Left colon (tissue), 2 donors: ENCODE data around the gene PLCB2. TPM values are rescaled to one million over a fixed set of nuclear protein-coding genes. Genes with fewer than 3 reads are reported as not detected.

ENCODE experiments used
- ATAC-seq: fragments of 200-7000 bp; cut with Tn5 transposase; one replicate; pipeline ENCODE4 v1.9.1; 2020; ENCODE audit warnings: mild to moderate bottlenecking, moderate library complexity
- DNase-seq, 2 donors: peaks; one replicate each; pipeline ENCODE4 v3.0.0-alpha.2; 2020
- intact Hi-C, 2 donors: fragments of 100-400 bp; cut with DNase I in 1 of 2; cut with micrococcal nuclease in 1 of 2; formaldehyde crosslinking; loops; one replicate each; pipeline versions ENCODE4 v1.11.2 to v1.14.0; 2022; cut with DNase I, micrococcal nuclease
- total RNA-seq, 2 donors: library from RNA; stranded (reverse); fragmentation: NEBNext Ultra II Directional; extraction: Animal tissue kit (Norgen Biotek cat#: 25700); gene quantifications; one replicate each; pipeline ENCODE4 v1.2.1, GENCODE V29; 2021
- donor health status: DM: no; HTN: no; CAD: no.
- donor health status: DM: yes; HTN: yes; CAD: no.

The PLCB2 gene
- total RNA-seq, 2 donors from 2014 or later: 6.0 to 11.2 TPM

DNA sequence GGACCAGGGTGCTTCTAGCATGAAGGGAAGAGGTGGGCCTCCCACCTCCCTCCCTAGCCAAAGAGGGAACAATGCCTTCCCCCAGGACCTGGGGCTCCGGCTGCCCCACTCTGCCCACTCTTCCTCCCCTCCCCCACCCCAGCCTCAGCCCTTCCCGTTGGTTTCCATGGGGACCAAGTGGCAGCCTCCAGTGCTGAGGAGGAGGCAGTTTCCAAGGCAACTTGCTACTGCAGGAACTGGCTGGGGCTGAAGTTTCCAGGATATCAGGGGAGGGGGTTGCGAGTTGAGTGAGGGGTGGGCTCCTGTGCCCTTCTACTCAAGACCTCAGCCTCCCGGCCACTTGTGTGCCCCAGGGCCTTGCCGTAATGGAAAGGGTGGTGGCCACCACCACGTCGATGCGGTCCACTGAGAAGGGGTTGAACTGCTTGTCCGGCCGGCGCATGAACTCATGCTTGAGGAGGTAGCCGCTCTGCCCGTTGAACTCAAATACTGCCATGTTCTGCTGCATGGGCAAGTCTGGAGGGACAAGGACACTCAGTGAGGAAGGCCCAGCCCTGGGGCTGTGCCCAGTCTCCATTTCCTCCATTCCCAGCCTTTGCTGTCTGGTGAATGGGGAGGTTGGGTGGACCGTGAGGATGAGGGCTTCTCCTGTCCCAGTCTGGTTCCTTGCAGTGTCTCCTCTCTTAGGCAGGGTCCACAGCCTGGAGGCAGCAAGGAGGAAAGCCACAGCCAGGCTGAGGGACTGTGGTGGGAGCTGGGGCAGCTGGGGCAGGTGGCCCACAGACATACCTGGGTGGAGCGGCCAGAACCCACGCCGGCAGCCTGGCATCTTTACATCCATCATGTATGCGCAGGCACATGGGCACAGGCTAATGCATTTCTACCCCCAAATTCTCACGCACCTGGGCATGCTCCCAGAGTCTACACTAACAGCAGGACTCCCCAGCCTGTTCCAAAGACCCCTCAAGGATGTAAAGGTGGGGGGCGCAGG lies 13.5 kb downstream of the PLCB2 start:
- intact Hi-C loops: no loop called here
- ATAC-seq: no peak
- DNase-seq: no peak

DNA sequence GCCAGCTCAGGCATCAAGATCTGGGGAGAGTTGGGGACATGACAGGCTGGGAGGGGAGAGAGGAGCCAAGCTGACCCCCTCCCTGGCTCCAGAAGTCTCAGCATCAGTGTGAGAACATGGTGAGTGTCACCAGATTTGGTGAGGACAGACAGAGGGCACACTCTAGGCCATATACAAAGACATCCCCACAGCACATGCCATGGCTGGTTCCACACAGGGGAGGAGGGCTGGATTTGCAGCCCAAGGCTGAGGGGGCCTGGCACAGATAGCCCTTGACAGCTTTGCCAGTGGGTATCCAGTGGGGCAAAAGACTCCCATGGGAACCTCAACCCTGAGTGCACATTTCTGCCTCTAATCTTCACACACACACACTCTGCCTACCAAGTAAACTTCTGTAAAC lies 14.7 kb downstream of the PLCB2 start:
- DNase-seq: no peak

DNA sequence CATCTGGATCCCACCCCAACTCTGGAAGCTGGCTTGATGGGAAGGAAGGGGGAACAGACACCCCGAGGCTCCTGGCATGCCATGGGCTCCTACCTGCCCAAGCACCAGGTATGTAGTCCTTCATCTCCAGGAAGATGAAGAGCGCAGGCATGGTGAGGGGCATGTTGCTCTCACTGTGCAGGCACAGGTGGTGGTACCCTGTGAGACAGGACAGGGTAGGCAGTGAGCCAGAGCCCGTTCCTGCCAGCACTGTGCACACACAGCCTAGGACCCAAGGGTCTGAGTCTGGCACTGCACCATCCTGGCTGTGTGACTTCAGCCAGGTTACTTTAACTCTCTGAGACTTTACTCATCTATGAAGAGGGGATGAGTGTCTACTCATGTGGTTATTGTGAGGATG lies 15.5 kb downstream of the PLCB2 start:
- intact Hi-C loops: no loop called here
- DNase-seq (no peak), ATAC-seq (no peak)

More for the DNA sequence above, 14.7 kb downstream of the PLCB2 start:
- intact Hi-C loops: no loop called here
- no peak for ATAC-seq

DNA sequence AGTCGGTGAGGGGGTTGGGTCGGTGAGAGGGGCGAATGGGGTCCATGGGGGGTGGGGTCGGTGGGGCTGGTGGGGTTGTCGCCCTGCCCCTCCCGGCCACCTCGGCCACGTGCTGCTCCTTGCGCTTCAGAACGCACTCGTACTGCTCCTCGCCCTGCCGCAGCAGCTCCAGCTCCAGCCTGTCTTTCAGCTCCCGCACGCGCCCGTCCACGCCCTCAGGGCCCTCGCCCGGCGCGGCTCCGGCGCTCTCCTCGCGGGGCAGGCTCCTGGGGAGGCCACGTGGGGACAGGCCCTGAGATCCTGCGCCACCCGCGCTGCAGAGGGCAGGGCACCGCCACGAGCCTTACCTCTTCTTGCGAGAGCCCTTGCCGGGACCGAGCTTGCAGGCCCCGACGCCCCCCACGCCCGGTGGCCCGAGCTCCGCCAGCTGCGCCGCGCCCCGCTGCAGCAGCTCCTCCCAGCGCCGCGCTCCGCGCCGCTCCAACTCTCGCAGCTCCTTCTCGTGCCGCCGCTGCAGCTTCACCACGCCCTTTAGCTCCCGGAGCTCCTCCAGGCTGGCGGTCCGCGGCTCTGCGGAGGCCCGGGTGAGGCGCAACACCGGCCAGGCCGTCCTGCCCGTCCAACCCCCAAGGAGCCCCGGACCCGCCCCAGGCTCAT lies 16.7 kb downstream of the PLCB2 start:
- DNase-seq: peak; percentile 62 to 75

DNA sequence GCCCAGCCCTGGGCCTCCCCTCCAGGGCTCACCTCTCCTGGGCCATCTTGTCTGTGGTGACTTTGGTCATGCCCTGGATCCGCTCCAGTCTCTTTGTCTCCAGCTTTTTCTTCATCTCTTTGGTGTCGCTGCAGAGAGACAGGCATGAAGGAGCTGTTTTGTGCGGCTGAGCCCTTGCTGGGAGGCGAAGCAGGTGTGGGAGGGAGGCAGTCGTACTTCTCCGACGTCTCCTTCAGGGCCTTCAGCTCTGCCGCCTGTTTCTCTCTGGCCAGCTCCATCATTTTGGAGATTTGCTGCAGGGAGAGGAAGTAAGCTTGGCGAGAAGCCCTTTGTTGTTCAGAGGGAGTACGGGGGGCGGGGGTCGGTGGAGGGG lies 17.2 kb downstream of the PLCB2 start:
- intact Hi-C loops: no loop called here
- ATAC-seq: no peak

More for the DNA sequence above, 16.7 kb downstream of the PLCB2 start:
- intact Hi-C loops: no loop called here
- ATAC-seq: peak; percentile 79

DNA sequence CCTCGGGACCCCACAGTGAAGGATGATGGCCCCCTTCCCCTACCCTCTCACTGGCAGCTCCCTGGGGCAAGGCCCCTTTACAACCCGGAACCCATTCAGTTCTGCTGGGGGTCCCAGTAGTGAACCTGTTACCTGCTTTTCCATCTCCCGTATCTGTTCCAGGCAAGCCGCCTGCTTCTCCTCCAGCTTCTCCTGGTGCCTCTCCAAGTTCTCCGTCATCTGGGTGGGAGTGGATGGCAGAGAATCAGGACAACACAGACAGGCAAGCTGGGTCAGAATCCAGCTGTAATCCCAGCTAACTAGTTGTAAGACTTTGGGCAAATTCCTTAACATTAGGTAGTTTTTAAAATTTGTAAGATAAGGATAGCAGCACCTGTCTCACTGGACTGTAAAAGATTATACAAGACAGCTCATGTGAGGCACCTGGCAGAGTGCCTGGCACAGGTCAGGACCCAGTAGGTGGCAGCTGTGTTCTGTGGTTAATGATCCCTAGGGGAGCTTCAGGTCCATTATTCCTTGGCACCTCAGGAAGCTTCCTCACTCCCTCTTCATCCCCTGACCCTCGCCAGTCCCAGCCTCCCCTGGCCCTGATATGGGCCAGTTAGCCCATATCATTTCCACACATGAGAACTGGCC lies 18.5 kb downstream of the PLCB2 start:
- peak; percentile 79 for ATAC-seq
- DNase-seq: peak; percentile 80 to 87
- intact Hi-C loops: loop anchor here in 1 of 2 donors (10.0 kb wide), 1 partner anchor 136 kb away; no protein-coding TSS in a partner anchor

More for the DNA sequence above, 17.2 kb downstream of the PLCB2 start:
- no peak for DNase-seq

DNA sequence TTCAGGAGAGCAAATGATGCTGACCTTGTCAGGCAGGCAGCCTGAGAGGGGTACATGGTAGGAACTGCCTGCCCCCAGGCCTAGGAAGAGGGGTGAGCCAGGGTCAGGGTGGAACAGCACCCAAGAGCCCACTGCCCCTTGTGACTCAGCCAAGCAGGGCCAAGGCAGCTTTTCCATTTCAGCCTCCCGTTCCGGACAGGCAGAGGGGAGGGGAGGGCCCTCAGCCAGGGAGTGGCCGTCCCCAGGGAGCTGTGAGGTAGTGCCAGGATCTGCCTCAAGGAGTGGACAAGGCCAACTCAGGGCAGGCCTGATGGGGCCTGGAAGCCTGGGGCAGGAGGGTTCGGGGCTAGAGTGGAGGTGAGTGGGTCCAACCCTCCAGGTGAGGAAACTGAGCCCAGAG lies 19.8 kb downstream of the PLCB2 start:
- no peak for DNase-seq
- peak; percentile 20 for ATAC-seq
- intact Hi-C loops: loop anchor here in 1 of 2 donors (10.0 kb wide), 1 partner anchor 137 kb away; no protein-coding TSS in a partner anchor

DNA sequence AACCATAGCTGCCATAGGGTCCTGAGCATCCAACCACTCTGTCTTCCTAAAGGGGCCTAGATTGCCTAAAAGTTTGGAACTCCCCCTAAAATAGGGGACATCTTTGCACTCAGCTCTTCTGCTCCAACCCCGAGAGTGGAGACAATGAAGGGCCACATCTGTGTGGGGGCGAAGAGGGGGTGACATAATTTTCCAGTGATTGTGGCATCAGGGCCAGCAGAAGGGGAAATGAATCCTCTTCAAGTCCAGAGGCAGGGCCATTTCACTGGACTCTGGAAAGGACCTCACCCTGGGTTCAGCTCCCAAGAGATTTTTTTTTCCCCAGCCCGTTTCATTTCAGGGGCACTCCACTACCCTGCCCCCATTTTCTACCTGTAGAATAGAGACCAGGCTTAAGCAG lies 20.2 kb downstream of the PLCB2 start:
- ATAC-seq (no peak), DNase-seq (no peak)

DNA sequence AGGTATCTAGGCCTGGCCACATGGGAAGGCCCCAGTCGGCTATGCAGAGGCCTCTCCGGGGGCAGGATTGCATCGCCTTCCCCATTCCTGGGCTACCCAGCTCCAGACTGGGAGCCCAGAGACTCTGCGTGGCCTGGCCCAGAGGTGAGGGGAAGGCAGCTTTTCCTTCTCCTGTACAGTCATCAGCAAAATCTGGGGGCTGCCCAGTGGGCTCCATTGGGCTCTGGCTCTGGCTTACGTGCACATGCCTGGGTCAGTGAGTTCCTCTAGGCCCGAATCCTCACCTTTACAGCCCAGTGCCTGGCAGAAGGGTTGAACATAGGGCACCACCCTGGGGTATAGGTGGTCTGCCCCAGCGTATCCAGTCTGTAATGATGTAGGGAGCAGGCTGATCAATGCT lies 20.9 kb downstream of the PLCB2 start:
- DNase-seq (no peak), ATAC-seq (no peak)

More for the DNA sequence above, 20.2 kb downstream of the PLCB2 start:
- intact Hi-C loops: loop anchor here in 1 of 2 donors (10.0 kb wide), 1 partner anchor 137 kb away; no protein-coding TSS in a partner anchor

DNA sequence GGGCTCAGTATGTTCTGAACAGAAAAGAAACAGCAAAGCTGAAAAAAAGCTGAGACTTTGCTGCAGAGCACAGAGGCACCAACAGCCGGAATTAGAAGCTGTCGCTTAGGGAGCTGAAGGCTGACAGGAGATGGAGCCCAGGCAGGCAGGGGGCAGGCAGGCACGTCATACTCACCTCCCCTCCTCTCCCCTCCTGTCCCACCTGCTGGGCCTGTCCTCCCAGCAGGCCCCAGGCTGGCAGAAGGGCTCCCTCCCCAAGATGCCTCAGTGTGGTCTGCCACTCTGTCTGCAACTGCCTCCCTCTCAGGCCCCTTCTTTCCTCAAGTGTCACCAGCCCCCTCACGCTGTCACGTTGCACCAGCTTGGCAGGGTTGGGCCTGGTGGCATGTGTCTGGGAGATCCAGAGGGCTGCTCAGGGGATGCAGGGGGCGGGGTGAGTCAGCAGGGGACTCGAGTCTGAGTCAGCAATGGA lies 21.6 kb downstream of the PLCB2 start:
- ATAC-seq: no peak
- intact Hi-C loops: loop anchor here in 1 of 2 donors (10.0 kb wide), 1 partner anchor 139 kb away; no protein-coding TSS in a partner anchor
- no peak for DNase-seq

More for the DNA sequence above, 20.9 kb downstream of the PLCB2 start:
- intact Hi-C loops: loop anchor here in 1 of 2 donors (10.0 kb wide), 1 partner anchor 138 kb away; no protein-coding TSS in a partner anchor

DNA sequence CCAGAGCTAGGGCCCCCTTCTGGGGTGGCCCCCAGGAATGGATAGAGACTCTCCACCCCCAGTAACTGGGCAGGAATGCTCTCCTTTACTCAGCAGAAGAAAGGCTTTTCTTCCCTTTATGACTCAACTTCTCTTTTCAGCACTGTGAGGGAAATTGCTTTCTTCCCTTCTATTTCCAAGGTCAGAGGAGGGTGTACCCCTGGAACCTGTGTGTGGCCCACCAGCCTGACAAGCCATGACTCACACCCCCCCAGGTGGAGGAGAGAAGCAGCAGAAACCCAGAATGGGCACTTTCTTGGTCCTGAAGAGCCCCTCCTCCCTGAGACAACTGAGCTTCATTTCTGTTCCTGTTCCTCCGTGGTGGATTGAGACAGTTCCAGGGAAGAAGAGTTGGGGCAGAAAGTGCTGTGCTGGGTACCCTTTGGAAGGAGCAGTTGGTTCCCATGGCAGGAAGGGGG lies 22.2 kb downstream of the PLCB2 start:
- intact Hi-C loops: loop anchor here in 1 of 2 donors (10.0 kb wide), 1 partner anchor 139 kb away; no protein-coding TSS in a partner anchor
- DNase-seq (no peak), ATAC-seq (no peak)

DNA sequence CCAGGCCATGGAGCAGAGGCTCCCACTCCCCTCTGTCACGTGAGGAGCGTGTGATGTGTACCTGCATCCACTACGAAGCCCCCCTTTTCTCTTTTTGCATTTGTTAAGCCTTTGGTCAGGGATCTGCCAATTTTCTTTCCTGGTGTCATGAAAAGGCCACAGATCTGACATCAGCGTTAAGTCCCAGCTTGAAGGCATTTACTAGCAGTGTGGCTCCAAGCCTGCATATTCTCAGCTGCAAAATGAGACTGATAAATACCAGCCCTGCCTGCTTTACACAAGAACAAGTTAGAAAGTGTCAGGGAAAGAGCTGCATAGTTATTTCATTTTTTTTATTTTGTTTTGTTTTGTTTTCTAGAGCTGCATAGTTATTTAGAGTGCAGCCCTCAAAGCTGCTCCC lies 22.6 kb downstream of the PLCB2 start:
- intact Hi-C loops: loop anchor here in 1 of 2 donors (10.0 kb wide), 1 partner anchor 140 kb away; no protein-coding TSS in a partner anchor
- ATAC-seq (no peak), DNase-seq (no peak)

DNA sequence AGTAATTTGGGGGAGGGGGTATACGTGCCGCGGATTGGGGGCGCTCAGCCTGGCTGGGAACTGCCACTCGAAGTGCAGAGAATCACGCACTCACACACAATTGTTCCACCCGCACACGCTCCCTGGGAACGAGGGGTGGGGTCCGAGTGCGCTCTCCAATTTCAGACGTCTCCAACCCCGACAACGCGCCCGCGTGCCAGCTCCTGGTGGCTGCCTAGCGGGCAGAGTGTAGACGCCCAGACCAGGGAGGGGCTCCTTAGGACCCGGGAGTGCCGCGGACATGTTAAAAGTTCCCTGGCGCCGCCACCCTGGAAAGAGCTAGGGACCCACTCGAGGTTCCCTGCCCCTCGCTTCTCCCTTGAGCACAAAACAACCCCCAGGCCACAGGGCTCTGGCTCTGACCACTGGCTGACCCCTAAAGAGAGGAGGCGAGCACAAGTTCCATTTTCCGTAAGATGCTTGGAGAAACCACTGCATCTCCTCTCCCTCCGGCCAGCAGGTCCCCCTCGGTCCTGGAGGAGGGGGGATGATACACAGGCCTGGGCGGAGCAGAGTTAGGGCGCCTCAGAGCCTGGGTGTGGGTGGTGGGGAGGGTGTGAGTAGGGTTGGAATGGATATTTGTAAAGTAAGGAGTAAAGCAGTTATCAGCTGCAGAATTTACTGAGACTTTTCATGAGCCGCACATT lies 24.0 kb downstream of the PLCB2 start:
- DNase-seq: no peak
- no peak for ATAC-seq
- intact Hi-C loops: loop anchor here in 1 of 2 donors (10.0 kb wide), 1 partner anchor 141 kb away; no protein-coding TSS in a partner anchor

DNA sequence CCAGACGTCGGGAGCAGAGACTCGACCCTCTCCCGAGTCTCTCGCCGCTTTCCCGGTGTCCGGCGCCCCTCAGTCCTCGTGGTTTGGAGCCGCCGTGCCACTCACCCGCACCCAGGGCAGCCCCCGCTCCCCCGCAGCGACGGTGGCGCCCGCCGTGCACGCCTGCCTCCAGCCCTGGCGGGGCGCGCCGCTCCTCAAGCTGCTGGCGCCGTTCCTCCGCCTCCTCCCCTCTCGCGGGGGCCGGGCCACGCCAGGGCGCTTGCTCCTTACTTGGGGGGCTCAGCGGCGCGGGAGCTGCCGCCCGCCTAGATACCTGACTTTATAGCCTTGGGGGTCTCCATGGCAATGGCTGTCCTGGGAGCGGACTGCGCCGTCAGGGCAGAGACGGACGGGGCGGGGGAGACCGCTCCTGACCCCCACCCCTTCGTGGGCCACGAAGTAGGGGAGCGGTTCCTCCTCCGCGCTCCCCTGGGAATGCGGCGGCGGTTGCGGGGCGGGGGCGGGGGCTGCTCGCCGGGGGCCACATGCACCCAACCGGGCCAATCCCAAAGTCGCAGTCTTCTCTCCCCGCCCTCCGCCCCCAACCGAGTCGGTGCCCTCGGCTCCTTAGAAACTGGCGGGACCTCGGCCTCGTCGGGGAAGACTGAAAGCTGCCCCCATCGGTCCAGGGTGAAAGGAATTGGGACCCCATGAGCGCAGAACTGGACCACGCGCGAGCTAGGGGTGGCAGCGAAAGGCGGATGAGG lies 24.7 kb downstream of the PLCB2 start, which contains the start of gene ANKRD63:
ANKRD63 (minus strand) TSS at position 196 of the 746 bp plus-strand sequence. CDS start 478 bp downstream, outside the sequence.
- intact Hi-C loops: loop anchor here in 1 of 2 donors (10.0 kb wide), 1 partner anchor 142 kb away; no protein-coding TSS in a partner anchor
- ATAC-seq (peak; percentile 44), DNase-seq (peak in 1 of 2 donors; percentile 47)

DNA sequence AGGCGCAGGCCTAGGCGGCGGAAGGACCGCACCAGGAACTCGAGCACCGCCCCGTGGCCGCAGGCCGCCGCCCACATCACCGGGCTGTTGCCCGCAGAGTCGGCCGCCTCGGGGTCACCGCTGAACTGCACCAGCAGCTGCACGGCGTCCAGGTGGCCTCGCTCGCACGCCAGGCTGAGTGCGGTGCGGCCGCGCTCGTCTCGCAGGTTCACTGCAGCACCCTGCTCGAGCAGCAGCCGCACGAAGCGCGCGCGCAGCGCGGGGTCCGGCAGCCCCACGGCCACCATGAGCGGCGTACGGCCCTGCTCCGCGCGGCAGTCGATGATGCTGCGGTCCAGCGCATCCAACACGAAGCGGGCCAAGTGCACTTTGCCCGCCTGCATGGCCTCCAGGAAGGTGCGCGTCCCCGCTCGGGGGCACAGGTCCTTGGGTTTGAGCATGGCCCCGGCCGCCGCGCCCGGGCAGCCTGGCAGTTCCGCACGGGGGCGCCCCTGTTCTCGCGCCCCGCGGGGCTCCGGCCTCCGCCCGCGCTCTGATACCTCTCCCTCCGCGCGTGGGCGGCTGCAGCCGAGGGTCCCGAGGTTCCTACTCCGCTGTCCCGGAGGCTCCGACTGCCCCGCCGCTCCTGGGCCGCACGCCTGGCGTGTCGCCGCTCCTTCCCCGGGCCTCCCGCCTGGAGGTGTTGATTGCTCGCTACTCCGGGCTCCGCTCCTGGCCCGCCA lies 25.4 kb downstream of the PLCB2 start:
- intact Hi-C loops: loop anchor here in 1 of 2 donors (10.0 kb wide), 1 partner anchor 142 kb away; no protein-coding TSS in a partner anchor
- DNase-seq (peak in 1 of 2 donors; percentile 65), ATAC-seq (peak; percentile 59)

DNA sequence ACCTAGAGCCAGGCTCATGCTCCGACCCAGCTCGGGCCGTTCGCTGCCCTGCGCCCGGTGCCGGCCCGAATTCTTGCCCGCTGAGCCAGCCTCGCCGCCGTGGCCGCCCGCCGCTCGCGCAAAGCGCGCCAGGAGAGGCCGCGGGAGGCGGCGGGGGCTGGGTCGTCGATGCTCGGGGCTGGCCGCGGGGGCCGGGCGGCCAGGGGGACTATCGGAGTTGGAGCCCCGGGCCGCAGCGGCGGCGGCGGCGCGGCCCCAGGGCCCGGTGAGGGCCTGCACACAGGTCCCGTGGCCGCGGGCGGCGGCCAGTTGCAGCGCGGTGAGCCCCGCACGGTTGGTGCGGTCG lies 26.0 kb downstream of the PLCB2 start:
- no peak for DNase-seq
- intact Hi-C loops: loop anchor here in 1 of 2 donors (10.0 kb wide), 1 partner anchor 143 kb away; no protein-coding TSS in a partner anchor
- no peak for ATAC-seq
